ENCODE measurements around the gene XRCC1. TPM values are rescaled to one million over a fixed set of nuclear protein-coding genes. Genes with fewer than 3 reads are reported as not detected.

XRCC1 gene
- total RNA-seq, 2 donors from 2014 or later, result 19.7 to 31.0 TPM

GRCh38 chr19:43544077-43544476, 31.2 kb downstream of the XRCC1 start:
- no peak overlapping the region for H3K27ac ChIP-seq
- 97 to 100% methylated on average over 9 of the region's 9 CpGs for WGBS, 2 donors
- ATAC-seq (no peak), DNase-seq (no peak)
- intact Hi-C loops (cut with DNase I), result loop anchor here (5.0 kb wide), 1 partner anchor 103 kb away; no protein-coding TSS in a partner anchor
- peaks cover 0 to 18% of the 10 kb centered on the region in 2 donors for H3K36me3 ChIP-seq (replicated peaks in 1 of 2; ENCODE audit: insufficient read depth in 1 of 2, low read depth in 2 of 2)
- H3K27me3 ChIP-seq, result no peaks in the 10 kb centered on the region
- peaks cover 0 to 2% (median 0%) of the 10 kb centered on the region in 3 donors for H3K9me3 ChIP-seq
- TF ChIP-seq CTCF (IDR thresholded peaks at IDR 0.05) (no peak), POLR2A (IDR thresholded peaks at IDR 0.05) (no peak)
- no peak overlapping the region for H3K4me3 ChIP-seq
- no peaks in the 10 kb centered on the region for H3K4me1 ChIP-seq

- Histone ChIP-seq H3K36me3 (replicated peaks in 1 of 2; ENCODE audit: insufficient read depth in 1 of 2, low read depth in 2 of 2) (peaks cover 0 to 20% of the 10 kb centered on the region in 2 donors), H3K4me3 (no peak overlapping the region), H3K27ac (no peak overlapping the region), H3K27me3 (no peaks in the 10 kb centered on the region), H3K4me1 (no peaks in the 10 kb centered on the region), H3K9me3 (peaks cover 0 to 8% (median 0%) of the 10 kb centered on the region in 3 donors)
- WGBS, 2 donors, result 93 to 97% methylated on average over 5 of the region's 5 CpGs
- DNase-seq (no peak), ATAC-seq (no peak)
- intact Hi-C loops (cut with DNase I), result loop anchor here (5.0 kb wide), 1 partner anchor 105 kb away; no protein-coding TSS in a partner anchor
- TF ChIP-seq CTCF (IDR thresholded peaks at IDR 0.05), result no peak
- TF ChIP-seq POLR2A (IDR thresholded peaks at IDR 0.05), result no peak
These were observed 33.2 kb downstream of the XRCC1 start for GRCh38 chr19:43541920-43542650.

- TF ChIP-seq POLR2A (IDR thresholded peaks at IDR 0.05) (no peak), CTCF (IDR thresholded peaks at IDR 0.05) (no peak)
- intact Hi-C loops (cut with DNase I), result loop anchor here (5.0 kb wide), 1 partner anchor 107 kb away; no protein-coding TSS in a partner anchor
- Histone ChIP-seq H3K36me3 (replicated peaks in 1 of 2; ENCODE audit: insufficient read depth in 1 of 2, low read depth in 2 of 2) (peaks cover 0 to 20% of the 10 kb centered on the region in 2 donors), H3K4me1 (peaks cover 3% of the 10 kb centered on the region), H3K27me3 (no peaks in the 10 kb centered on the region), H3K4me3 (no peak overlapping the region), H3K9me3 (peaks cover 0 to 8% (median 0%) of the 10 kb centered on the region in 3 donors), H3K27ac (no peak overlapping the region)
- no peak for ATAC-seq
- DNase-seq, result no peak
- 98 to 100% methylated on average over 3 of the region's 3 CpGs for WGBS, 2 donors
These were observed 34.9 kb downstream of the XRCC1 start for GRCh38 chr19:43540381-43540780.

- intact Hi-C loops (cut with DNase I), result no loop called here
- H3K36me3 ChIP-seq (replicated peaks in 1 of 2; ENCODE audit: insufficient read depth in 1 of 2, low read depth in 2 of 2), result peaks cover 0 to 16% of the 10 kb centered on the region in 2 donors
- TF ChIP-seq CTCF (IDR thresholded peaks at IDR 0.05) (no peak), POLR2A (IDR thresholded peaks at IDR 0.05) (no peak)
- peaks cover 9% of the 10 kb centered on the region for H3K4me1 ChIP-seq
- H3K9me3 ChIP-seq, result peaks cover 0 to 8% (median 0%) of the 10 kb centered on the region in 3 donors
- no peak overlapping the region for H3K4me3 ChIP-seq
- DNase-seq (no peak), ATAC-seq (no peak)
- no peak overlapping the region for H3K27ac ChIP-seq
- no peaks in the 10 kb centered on the region for H3K27me3 ChIP-seq
These were observed 36.4 kb downstream of the XRCC1 start for GRCh38 chr19:43538922-43539321.

All from body of pancreas (tissue), 4 donors.